ENCODE data around the gene IMP4. TPM values are rescaled to one million over a fixed set of nuclear protein-coding genes. Genes with fewer than 3 reads are reported as not detected.

IMP4 gene
- total RNA-seq, 2 donors from 2014 or later: 77.4 to 95.4 TPM

DNA sequence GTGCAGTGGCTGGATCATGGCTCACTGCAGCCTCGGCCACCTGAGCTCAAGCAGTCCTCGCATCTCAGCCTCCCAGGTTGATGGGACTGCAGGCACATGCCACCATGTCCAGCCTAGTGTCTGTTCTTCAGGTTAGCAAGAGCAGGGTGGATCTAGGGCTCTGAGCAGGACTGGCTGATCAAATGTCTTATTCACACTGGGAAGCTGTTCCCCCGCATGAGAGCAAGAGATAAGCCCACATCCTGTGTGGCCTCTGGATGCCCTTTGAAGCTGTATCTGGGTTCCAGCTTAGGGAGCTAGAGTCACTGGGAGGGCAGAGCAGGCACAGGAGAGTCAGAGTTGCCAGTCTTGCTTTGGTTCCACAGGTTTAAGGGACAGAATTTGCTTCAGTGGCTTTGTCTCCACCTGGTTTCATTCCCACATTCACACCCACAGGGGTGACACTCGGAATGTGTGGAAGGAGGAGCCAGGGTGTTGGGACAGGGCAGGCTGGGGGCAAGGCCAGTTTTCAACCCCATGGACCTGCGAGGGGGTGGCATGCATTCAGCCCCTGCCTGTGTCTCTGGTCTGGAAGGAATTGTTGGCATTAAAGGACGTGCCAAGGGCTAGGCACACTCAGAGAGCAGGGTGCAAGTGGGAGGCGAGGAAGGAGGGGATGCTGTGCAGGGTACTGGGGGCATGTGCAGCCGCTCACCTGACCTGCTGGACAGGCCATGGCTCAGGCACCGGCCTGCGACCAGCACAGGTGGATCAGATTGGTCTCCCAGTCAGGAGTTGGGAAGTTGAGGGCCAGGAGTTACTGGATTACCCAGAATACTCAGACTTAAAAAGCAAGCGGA is 37.6 kb downstream of the IMP4 start:
- Mint-ChIP-seq H3K36me3 (ENCODE audit: insufficient read depth in 2 of 2) (peaks cover 8 to 13% of the 10 kb centered on the region in 2 donors), H3K4me1 (ENCODE audit: low read depth) (peaks cover 46% of the 10 kb centered on the region), H3K9me3 (no peaks in the 10 kb centered on the region), H3K27me3 (ENCODE audit: low read depth) (no peaks in the 10 kb centered on the region), H3K4me3 (no peak overlapping the region), H3K27ac (peak overlapping the region; percentile 39)
- DNase-seq (no peak), ATAC-seq (replicated peaks in 1 of 2) (peak; percentile 64 to 74)

GRCh38 chr2:130381145-130381544 is 38.4 kb downstream of the IMP4 start:
- Mint-ChIP-seq H3K27me3 (ENCODE audit: low read depth) (no peaks in the 10 kb centered on the region), H3K36me3 (ENCODE audit: insufficient read depth in 2 of 2) (peaks cover 1 to 7% of the 10 kb centered on the region in 2 donors), H3K4me1 (ENCODE audit: low read depth) (peaks cover 37% of the 10 kb centered on the region), H3K9me3 (no peaks in the 10 kb centered on the region), H3K27ac (peak overlapping the region; percentile 46), H3K4me3 (no peak overlapping the region)
- no peak for ATAC-seq (replicated peaks in 1 of 2)
- DNase-seq: no peak

DNA sequence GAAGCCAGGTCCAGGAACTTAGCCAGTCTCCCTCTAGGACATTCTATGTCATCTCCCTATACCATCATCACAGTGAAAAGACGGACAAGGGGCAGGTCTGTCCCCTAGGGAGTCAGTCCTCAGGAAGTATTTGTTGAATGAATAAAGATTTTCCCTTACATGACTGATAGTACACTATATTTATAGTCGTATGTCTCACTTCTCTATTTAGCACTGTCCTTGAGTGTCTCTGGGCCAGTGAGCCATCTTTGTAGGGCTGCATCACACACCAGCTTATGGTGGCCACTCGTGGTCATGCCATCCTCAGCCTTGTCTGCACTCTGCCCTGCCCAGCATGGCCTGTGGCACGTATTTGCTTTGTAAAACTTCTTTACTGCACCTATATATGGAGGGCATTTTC is 38.9 kb downstream of the IMP4 start:
- H3K27me3 Mint-ChIP-seq (ENCODE audit: low read depth): no peaks in the 10 kb centered on the region
- peaks cover 33% of the 10 kb centered on the region for H3K4me1 Mint-ChIP-seq (ENCODE audit: low read depth)
- H3K4me3 Mint-ChIP-seq: no peak overlapping the region
- no peak overlapping the region for H3K27ac Mint-ChIP-seq
- DNase-seq (no peak), ATAC-seq (replicated peaks in 1 of 2) (no peak)
- H3K9me3 Mint-ChIP-seq: no peaks in the 10 kb centered on the region
- H3K36me3 Mint-ChIP-seq (ENCODE audit: insufficient read depth in 2 of 2): peaks cover 0 to 7% of the 10 kb centered on the region in 2 donors

GRCh38 chr2:130382313-130382917 is 39.7 kb downstream of the IMP4 start:
- peaks cover 25% of the 10 kb centered on the region for H3K4me1 Mint-ChIP-seq (ENCODE audit: low read depth)
- peaks cover 0 to 4% of the 10 kb centered on the region in 2 donors for H3K36me3 Mint-ChIP-seq (ENCODE audit: insufficient read depth in 2 of 2)
- H3K9me3 Mint-ChIP-seq: no peaks in the 10 kb centered on the region
- DNase-seq (no peak), ATAC-seq (replicated peaks in 1 of 2) (no peak)
- H3K4me3 Mint-ChIP-seq: no peak overlapping the region
- no peak overlapping the region for H3K27ac Mint-ChIP-seq
- H3K27me3 Mint-ChIP-seq (ENCODE audit: low read depth): no peaks in the 10 kb centered on the region

DNA sequence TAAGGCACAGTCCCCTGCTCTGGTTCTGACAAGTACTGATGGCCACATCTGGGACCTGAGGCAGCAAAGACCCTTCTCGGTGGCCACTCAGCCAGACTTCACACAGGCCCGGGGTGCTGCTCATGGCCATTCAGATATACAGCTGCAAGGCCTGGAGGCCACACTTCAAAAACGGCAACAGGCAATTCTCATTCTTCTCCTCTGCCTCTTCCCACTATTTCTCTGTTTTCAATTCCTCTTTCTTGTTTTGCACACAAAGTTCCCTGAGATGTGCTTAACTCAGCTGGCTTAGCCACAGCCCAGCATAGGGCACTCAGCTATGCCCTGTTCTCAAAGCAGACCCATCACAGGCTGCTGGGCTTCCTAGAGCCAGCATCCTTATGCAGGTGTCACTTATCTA is 43.0 kb downstream of the IMP4 start:
- peaks cover 0 to 3% of the 10 kb centered on the region in 2 donors for H3K36me3 Mint-ChIP-seq (ENCODE audit: insufficient read depth in 2 of 2)
- no peaks in the 10 kb centered on the region for H3K9me3 Mint-ChIP-seq
- H3K4me3 Mint-ChIP-seq: no peak overlapping the region
- no peak for ATAC-seq (replicated peaks in 1 of 2)
- no peak overlapping the region for H3K27ac Mint-ChIP-seq
- DNase-seq: no peak
- peaks cover 4% of the 10 kb centered on the region for H3K4me1 Mint-ChIP-seq (ENCODE audit: low read depth)
- H3K27me3 Mint-ChIP-seq (ENCODE audit: low read depth): no peaks in the 10 kb centered on the region

DNA sequence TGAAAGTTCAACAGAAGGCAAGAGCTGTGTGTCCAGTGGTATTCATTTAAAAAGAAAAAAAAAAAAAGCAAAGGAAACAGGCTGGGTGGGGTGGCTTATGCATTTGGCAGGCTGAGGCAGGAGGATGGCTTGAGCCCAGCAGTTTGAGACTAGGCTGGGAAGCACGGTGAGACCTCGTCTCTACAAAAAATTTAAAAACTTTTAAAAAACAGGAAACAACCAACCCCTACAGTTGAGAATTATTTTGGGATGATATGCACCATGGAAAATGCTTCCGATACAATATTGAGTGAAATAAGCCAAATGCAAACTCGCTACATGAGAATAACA is 44.3 kb downstream of the IMP4 start:
- no peak overlapping the region for H3K4me3 Mint-ChIP-seq
- DNase-seq (no peak), ATAC-seq (replicated peaks in 1 of 2) (no peak)
- no peaks in the 10 kb centered on the region for H3K36me3 Mint-ChIP-seq (ENCODE audit: insufficient read depth in 2 of 2)
- H3K4me1 Mint-ChIP-seq (ENCODE audit: low read depth): peaks cover 15% of the 10 kb centered on the region
- no peaks in the 10 kb centered on the region for H3K9me3 Mint-ChIP-seq
- H3K27me3 Mint-ChIP-seq (ENCODE audit: low read depth): peaks cover 4% of the 10 kb centered on the region
- H3K27ac Mint-ChIP-seq: no peak overlapping the region

GRCh38 chr2:130387804-130388203 is 45.1 kb downstream of the IMP4 start:
- no peak overlapping the region for H3K27ac Mint-ChIP-seq
- no peak overlapping the region for H3K4me3 Mint-ChIP-seq
- no peaks in the 10 kb centered on the region for H3K9me3 Mint-ChIP-seq
- H3K27me3 Mint-ChIP-seq (ENCODE audit: low read depth): peaks cover 9% of the 10 kb centered on the region
- ATAC-seq (replicated peaks in 1 of 2) (no peak), DNase-seq (no peak)
- peaks cover 18% of the 10 kb centered on the region for H3K4me1 Mint-ChIP-seq (ENCODE audit: low read depth)
- H3K36me3 Mint-ChIP-seq (ENCODE audit: insufficient read depth in 2 of 2): no peaks in the 10 kb centered on the region

DNA sequence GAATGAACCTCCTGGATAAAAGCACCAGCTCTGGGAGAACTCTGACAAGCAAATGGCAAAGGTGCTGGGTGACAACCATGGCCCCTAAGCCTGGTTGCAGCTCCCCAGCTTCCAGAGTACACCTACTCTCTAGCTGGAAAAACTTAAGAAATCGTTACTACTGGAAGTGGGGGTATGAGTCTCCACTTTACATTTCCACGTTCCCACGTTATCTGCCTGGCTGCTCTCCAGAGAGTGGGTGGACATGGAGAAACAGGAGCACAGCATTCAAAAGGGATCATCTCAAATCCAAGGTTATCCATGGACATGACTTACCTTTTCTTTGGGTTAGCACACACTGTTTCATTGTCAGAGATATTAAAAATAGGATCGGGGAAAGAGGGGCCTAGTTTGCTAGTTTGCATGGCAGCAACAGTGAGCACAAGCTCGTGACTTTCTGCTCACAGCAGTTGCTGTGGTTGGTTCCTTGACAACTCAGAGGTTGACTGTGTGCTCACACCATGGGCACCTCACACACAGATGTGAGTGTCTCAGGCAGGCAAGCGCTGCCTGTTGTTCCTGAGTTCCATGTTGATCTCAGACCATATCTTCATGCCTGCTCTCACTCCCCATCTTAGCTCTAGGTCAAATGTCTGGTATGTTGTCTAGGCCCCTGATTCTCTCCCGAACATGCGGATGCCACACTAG is 45.7 kb downstream of the IMP4 start:
- Mint-ChIP-seq H3K4me3 (no peak overlapping the region), H3K4me1 (ENCODE audit: low read depth) (peaks cover 18% of the 10 kb centered on the region), H3K36me3 (ENCODE audit: insufficient read depth in 2 of 2) (no peaks in the 10 kb centered on the region), H3K27ac (no peak overlapping the region), H3K27me3 (ENCODE audit: low read depth) (peaks cover 9% of the 10 kb centered on the region), H3K9me3 (no peaks in the 10 kb centered on the region)
- ATAC-seq (replicated peaks in 1 of 2): no peak
- no peak for DNase-seq

- Mint-ChIP-seq H3K27me3 (ENCODE audit: low read depth) (peaks cover 9% of the 10 kb centered on the region), H3K36me3 (ENCODE audit: insufficient read depth in 2 of 2) (no peaks in the 10 kb centered on the region), H3K27ac (no peak overlapping the region), H3K9me3 (no peaks in the 10 kb centered on the region), H3K4me3 (no peak overlapping the region), H3K4me1 (ENCODE audit: low read depth) (peaks cover 18% of the 10 kb centered on the region)
- no peak for ATAC-seq (replicated peaks in 1 of 2)
- no peak for DNase-seq
These were observed 46.7 kb downstream of the IMP4 start for GRCh38 chr2:130389358-130389757.

DNA sequence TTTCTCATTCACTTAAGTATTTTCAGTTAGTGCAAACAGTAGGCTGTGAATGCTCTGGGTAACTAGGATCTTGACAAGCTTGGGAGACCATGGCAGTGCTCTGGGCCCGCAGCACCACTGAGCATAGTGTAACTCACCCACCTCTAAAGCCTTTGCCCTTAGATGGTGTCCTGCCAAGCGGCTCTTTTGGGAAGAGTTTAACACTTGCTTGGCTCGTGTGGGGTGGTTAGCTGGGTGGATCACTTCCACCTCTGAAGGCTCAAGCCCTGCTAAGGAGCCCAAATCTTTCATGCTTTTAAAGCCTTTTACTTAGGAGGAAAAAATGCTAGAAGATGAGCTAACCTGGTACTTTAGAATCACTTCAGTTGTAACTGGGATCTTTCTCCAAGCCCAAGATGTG is 47.1 kb downstream of the IMP4 start:
- H3K4me3 Mint-ChIP-seq: no peak overlapping the region
- H3K9me3 Mint-ChIP-seq: no peaks in the 10 kb centered on the region
- H3K27me3 Mint-ChIP-seq (ENCODE audit: low read depth): peaks cover 9% of the 10 kb centered on the region
- H3K36me3 Mint-ChIP-seq (ENCODE audit: insufficient read depth in 2 of 2): no peaks in the 10 kb centered on the region
- DNase-seq (no peak), ATAC-seq (replicated peaks in 1 of 2) (no peak)
- H3K4me1 Mint-ChIP-seq (ENCODE audit: low read depth): peaks cover 18% of the 10 kb centered on the region
- no peak overlapping the region for H3K27ac Mint-ChIP-seq

DNA sequence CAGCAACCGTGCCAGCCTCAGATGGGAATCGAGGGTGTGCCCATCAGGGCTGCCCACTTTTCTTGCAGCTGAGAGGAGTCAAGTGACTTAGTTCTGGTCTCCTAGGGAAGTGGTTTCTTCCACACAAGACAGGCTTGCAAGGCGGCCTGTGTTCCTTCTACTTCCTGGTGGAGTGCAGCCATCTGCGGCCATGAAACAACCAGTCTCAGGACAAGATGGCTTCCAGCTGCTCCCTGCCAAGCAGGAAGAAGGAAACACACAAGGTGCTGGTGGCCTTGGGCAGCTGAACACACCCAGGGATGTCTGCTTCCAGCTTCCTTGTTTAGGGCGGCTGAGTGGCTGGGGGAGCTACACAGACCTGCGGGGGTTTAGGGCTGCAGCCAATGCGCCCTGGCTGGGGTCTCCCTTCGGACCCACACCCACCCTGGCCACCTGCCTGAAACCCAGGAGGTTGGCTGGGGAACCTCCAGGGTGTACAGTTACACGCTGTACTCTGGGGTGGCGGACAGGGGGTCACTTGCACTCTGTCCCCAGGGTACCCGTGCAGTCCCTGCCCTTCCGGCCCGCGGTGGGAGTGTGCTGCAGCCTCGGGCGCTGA is 47.9 kb downstream of the IMP4 start:
- peaks cover 9% of the 10 kb centered on the region for H3K27me3 Mint-ChIP-seq (ENCODE audit: low read depth)
- H3K4me1 Mint-ChIP-seq (ENCODE audit: low read depth): peaks cover 18% of the 10 kb centered on the region
- ATAC-seq (replicated peaks in 1 of 2): peak in 1 of 2 donors; percentile 12
- H3K27ac Mint-ChIP-seq: no peak overlapping the region
- DNase-seq: no peak
- no peaks in the 10 kb centered on the region for H3K36me3 Mint-ChIP-seq (ENCODE audit: insufficient read depth in 2 of 2)
- peak overlapping the region; percentile 90 to 96 for H3K4me3 Mint-ChIP-seq
- no peaks in the 10 kb centered on the region for H3K9me3 Mint-ChIP-seq

DNA sequence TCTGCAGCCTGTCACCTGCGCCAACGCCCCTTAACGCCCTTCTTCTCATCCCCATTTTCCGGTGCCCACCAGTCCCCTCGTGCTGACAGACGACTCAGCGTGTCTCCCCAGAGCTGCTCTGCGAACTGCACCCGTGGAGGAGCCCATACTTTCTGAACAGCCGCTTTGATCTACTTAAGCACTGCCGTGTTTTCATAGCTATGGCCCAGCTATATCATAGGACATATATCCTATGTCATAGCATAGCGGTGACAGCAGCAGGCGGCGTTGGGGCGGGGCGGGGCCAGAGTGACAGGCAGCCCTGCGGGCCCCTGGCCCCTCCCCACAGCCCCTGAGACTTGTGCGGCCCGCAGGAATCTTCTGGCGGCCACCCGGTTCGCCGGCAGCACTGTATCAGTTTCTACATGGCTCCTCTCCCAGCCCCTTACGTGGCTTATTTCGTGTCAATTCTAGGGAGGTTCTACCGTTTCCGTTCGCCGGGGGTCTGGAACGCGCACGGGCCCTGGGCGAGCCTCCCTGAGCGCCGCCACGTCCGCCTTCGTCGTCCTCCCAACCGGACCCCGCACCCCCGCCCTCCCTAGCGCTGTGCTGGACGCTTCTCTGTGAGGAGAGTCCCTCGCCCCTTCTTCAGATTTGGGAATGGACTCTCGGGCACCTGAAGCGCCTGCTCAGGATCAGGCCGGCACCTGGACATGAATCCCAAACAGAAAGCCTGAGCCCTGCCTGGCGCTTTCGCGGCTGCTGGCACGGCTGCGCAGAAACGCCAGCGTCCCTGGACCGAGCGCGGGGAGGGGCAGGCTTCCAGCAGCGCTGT is 48.6 kb downstream of the IMP4 start:
- H3K27ac Mint-ChIP-seq: peak overlapping the region; percentile 57
- peak; percentile 78 to 84 for DNase-seq
- ATAC-seq (replicated peaks in 1 of 2): peak; percentile 99
- peak overlapping the region; percentile 90 to 96 for H3K4me3 Mint-ChIP-seq
- peaks cover 9% of the 10 kb centered on the region for H3K27me3 Mint-ChIP-seq (ENCODE audit: low read depth)
- H3K4me1 Mint-ChIP-seq (ENCODE audit: low read depth): peaks cover 18% of the 10 kb centered on the region
- no peaks in the 10 kb centered on the region for H3K9me3 Mint-ChIP-seq
- H3K36me3 Mint-ChIP-seq (ENCODE audit: insufficient read depth in 2 of 2): no peaks in the 10 kb centered on the region

Data from activated T-cell treated with anti-CD3 and anti-CD28 coated beads, Interleukin-2, amount 50 U/mL, for 72 hours (primary cell).